ENCODE measurements around the gene SLC2A1.

GRCh38 chr1:42888013-42888633 lies 70.5 kb downstream of the SLC2A1 start:
- no peak for TF ChIP-seq CTCF (IDR thresholded peaks at IDR 0.05)
- no peak for TF ChIP-seq POLR2A (IDR thresholded peaks at IDR 0.05)
